ENCODE measurements around the gene SNRPB2.

Gene SNRPB2

DNA sequence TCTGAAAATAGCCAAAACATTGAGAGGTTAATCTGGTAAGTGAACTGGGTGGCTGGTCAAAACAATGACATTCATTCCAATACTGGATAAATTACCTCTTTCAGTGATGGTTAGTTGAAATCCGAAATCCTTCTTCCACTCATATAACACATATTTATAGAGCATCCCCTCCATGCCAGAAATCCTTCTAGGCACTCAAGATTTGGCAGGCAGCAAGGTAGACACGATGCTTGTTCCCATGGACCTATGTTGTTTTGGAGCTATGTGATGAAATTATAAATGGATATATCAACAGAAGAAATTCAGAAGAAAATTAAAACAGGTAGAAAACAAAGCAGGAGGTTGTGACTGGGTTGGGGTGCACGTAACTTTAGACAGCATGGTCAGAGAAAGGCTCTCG, 26.3 kb upstream of the SNRPB2 start:
- no peak for DNase-seq
- TF ChIP-seq, protein P1, sequence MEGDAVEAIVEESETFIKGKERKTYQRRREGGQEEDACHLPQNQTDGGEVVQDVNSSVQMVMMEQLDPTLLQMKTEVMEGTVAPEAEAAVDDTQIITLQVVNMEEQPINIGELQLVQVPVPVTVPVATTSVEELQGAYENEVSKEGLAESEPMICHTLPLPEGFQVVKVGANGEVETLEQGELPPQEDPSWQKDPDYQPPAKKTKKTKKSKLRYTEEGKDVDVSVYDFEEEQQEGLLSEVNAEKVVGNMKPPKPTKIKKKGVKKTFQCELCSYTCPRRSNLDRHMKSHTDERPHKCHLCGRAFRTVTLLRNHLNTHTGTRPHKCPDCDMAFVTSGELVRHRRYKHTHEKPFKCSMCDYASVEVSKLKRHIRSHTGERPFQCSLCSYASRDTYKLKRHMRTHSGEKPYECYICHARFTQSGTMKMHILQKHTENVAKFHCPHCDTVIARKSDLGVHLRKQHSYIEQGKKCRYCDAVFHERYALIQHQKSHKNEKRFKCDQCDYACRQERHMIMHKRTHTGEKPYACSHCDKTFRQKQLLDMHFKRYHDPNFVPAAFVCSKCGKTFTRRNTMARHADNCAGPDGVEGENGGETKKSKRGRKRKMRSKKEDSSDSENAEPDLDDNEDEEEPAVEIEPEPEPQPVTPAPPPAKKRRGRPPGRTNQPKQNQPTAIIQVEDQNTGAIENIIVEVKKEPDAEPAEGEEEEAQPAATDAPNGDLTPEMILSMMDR (IDR thresholded peaks at IDR 0.05) = no peak
- no peaks in the 10 kb centered on the region for H3K9me3 ChIP-seq
- intact Hi-C loops (cut with DNase I; ENCODE audit: low total_unique reads) = no loop called here
- no peaks in the 10 kb centered on the region for H3K27me3 ChIP-seq
- H3K36me3 ChIP-seq = no peaks in the 10 kb centered on the region
- H3K4me1 ChIP-seq = no peaks in the 10 kb centered on the region
- H3K4me3 ChIP-seq = no peak overlapping the region
- no peak overlapping the region for H3K27ac ChIP-seq

DNA sequence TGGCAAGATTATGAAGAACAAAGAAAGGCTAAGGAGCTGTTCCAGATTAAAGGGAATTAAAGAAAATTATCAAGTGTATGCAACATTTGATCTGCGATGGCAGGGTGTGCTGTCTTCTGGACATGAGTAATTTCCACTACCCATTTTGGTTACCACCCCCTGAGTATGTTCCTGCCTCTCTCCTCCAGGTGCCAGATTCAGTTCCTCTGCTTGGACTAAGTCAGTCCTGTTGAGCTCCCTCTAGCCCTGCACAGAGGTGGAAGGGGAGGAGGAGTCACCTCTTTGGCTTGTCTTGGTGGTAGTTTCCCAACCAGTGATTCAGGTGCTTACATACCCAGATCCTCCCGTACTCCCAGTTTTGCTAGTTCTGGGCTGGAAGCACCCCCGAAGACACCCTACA, 22.2 kb upstream of the SNRPB2 start:
- intact Hi-C loops (cut with DNase I; ENCODE audit: low total_unique reads) = no loop called here
- Histone ChIP-seq H3K27ac (no peak overlapping the region), H3K27me3 (no peaks in the 10 kb centered on the region), H3K36me3 (no peaks in the 10 kb centered on the region), H3K4me1 (no peaks in the 10 kb centered on the region), H3K9me3 (no peaks in the 10 kb centered on the region), H3K4me3 (no peak overlapping the region)
- no peak for DNase-seq
- TF ChIP-seq, protein P1 (IDR thresholded peaks at IDR 0.05) = no peak

DNA sequence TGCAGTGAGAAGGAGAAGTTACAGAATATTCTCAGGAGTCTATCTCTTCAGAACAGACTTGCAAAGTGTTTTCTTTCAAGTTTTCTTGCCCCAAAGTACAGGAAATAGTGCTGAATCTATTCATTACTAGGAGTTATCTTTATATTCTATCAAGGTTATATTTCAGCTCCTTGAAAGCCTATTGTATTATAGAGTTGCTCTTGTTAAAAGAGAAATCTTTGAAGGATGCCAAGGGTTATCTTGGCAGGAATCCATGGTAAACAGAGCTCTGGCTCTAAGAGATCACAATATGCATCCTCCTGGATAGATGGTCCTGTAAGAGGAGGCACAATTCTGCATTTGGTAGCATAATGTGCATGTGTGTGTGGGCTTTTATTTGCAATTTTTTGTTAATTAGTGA, 21.2 kb upstream of the SNRPB2 start:
- intact Hi-C loops (cut with DNase I; ENCODE audit: low total_unique reads) = no loop called here
- H3K4me1 ChIP-seq = no peaks in the 10 kb centered on the region
- H3K27me3 ChIP-seq = no peaks in the 10 kb centered on the region
- DNase-seq = no peak
- TF ChIP-seq, protein P1 (IDR thresholded peaks at IDR 0.05) = no peak
- no peaks in the 10 kb centered on the region for H3K36me3 ChIP-seq
- H3K4me3 ChIP-seq = no peak overlapping the region
- H3K9me3 ChIP-seq = no peaks in the 10 kb centered on the region
- no peak overlapping the region for H3K27ac ChIP-seq

DNA sequence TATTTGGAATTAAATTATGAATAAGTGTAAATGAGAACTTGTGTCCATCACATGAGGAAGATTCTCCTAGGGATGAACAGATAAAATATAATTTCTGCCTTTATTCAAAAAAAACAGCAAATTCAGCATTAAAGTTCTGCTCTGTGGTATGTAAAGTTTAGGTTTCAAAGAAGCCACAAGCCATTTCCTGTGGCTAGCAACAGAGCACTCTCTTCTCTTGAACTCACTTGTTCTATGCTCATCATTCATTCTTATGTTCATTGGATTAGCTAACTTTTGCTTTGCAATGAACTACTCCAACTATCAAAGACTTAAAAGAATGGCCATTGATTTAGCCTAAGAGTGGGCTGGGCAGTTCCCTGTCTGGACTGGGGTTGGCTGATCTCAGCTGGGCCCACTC, 20.8 kb upstream of the SNRPB2 start:
- H3K27me3 ChIP-seq = no peaks in the 10 kb centered on the region
- TF ChIP-seq, protein P1 (IDR thresholded peaks at IDR 0.05) = no peak
- no peak for DNase-seq
- intact Hi-C loops (cut with DNase I; ENCODE audit: low total_unique reads) = no loop called here
- H3K36me3 ChIP-seq = no peaks in the 10 kb centered on the region
- H3K4me1 ChIP-seq = no peaks in the 10 kb centered on the region
- no peak overlapping the region for H3K4me3 ChIP-seq
- H3K27ac ChIP-seq = no peak overlapping the region
- no peaks in the 10 kb centered on the region for H3K9me3 ChIP-seq

DNA sequence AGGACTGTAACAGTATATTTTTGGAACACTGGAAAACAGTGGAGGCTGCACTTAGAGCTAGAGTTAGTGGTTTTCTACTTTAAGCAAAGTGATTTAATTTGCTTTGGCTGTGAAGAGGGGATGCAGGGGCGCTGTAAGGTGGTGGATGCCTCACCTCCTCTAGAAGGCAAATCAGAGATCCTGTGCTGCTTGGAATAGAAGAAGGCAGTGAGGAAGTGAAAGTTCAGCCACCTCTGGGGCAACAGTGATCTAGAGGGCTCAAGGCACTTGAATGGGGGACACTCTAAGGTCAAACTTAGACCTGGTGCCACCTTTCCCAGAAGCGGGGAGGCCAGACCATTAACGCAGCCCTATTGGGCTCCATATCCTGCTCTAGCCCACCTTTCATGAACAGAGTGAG, 19.0 kb upstream of the SNRPB2 start:
- H3K9me3 ChIP-seq = no peaks in the 10 kb centered on the region
- no peaks in the 10 kb centered on the region for H3K27me3 ChIP-seq
- H3K4me3 ChIP-seq = no peak overlapping the region
- TF ChIP-seq, protein P1 (IDR thresholded peaks at IDR 0.05) = no peak
- DNase-seq = no peak
- intact Hi-C loops (cut with DNase I; ENCODE audit: low total_unique reads) = no loop called here
- H3K4me1 ChIP-seq = no peaks in the 10 kb centered on the region
- H3K27ac ChIP-seq = no peak overlapping the region
- H3K36me3 ChIP-seq = no peaks in the 10 kb centered on the region

DNA sequence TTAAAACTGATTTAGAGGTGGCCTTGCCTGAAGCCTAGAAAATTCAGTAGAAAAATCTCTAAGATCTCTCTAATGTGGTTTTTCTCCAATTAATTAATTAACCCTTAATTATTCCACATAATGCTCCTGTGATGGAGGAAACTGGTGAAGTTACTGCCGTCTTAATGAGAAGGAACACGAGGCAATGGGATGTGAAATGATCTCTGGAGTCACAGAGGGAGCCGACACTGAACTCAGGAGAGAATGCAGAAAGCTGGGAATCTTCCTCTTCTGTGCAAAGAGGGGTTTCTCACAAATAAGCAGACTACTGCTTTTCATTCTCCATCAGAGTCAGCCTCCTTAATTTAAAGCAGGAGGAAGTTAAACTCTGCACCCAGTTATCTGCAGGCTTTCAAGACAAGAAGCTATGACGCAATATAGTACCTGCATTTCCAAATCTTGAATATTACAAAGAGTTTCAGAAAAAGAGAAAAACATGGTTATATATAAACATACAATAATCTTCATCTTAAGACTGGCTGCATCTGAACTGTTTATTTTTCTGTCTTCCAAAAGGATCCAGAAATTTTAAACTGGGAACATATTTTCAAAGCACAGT, 18.1 kb upstream of the SNRPB2 start:
- DNase-seq = no peak
- TF ChIP-seq, protein P1 (IDR thresholded peaks at IDR 0.05) = no peak
- H3K4me1 ChIP-seq = no peaks in the 10 kb centered on the region
- H3K4me3 ChIP-seq = no peak overlapping the region
- no peaks in the 10 kb centered on the region for H3K9me3 ChIP-seq
- H3K27ac ChIP-seq = no peak overlapping the region
- H3K36me3 ChIP-seq = no peaks in the 10 kb centered on the region
- H3K27me3 ChIP-seq = no peaks in the 10 kb centered on the region
- intact Hi-C loops (cut with DNase I; ENCODE audit: low total_unique reads) = no loop called here
